Mammary epithelial cell (primary cell): Measurements from ENCODE around the gene SLC25A33.

Experiments
- CTCF ChIP-seq, 2 donors: IDR thresholded peaks in 1 of 2; conservative IDR thresholded peaks in 1 of 2; 2 replicates each; pipeline ENCODE4 v1.5.1; 2011 to 2012; ENCODE audit warnings: inconsistent platforms in 2 of 2, low read length in 2 of 2, mild to moderate bottlenecking in 2 of 2, control low read depth in 1 of 2, low read depth in 1 of 2; ENCODE audit not compliant: insufficient read depth in 1 of 2; ENCODE audit errors: extremely low read depth in 1 of 2
- EZH2 ChIP-seq: IDR thresholded peaks from 2 replicates; pipeline ENCODE4 v1.6.1; 2012; ENCODE audit warnings: low read length, inconsistent platforms, borderline replicate concordance

GRCh38 chr1:9586147-9586766 is 47.0 kb downstream of the SLC25A33 start:
- TF ChIP-seq CTCF (conservative IDR thresholded peaks at IDR 0.05 in 1 of 2, IDR thresholded peaks at IDR 0.05 in 1 of 2; ENCODE audit: extremely low read depth in 1 of 2, insufficient read depth in 1 of 2, low read depth in 1 of 2, low read length in 2 of 2), result no peak
- TF ChIP-seq EZH2, result no peak
